GM19397 (cell line): ENCODE data around the gene SEPTIN1.
"Not testable (repeated sequence)": the region's sequence is repeated elsewhere in the genome, so short reads cannot be mapped to it uniquely, and the experiment has no call there.

Experiments
- ATAC-seq: cut with Tn5 transposase; IDR thresholded peaks from one replicate; pipeline ENCODE4 v1.9.1; 2021; ENCODE audit warnings: mild to moderate bottlenecking, moderate library complexity; ENCODE audit not compliant: unreplicated experiment

The SEPTIN1 gene

GRCh38 chr16:30401768-30402425, 19.5 kb upstream of the SEPTIN1 start:
- no peak for ATAC-seq

DNA sequence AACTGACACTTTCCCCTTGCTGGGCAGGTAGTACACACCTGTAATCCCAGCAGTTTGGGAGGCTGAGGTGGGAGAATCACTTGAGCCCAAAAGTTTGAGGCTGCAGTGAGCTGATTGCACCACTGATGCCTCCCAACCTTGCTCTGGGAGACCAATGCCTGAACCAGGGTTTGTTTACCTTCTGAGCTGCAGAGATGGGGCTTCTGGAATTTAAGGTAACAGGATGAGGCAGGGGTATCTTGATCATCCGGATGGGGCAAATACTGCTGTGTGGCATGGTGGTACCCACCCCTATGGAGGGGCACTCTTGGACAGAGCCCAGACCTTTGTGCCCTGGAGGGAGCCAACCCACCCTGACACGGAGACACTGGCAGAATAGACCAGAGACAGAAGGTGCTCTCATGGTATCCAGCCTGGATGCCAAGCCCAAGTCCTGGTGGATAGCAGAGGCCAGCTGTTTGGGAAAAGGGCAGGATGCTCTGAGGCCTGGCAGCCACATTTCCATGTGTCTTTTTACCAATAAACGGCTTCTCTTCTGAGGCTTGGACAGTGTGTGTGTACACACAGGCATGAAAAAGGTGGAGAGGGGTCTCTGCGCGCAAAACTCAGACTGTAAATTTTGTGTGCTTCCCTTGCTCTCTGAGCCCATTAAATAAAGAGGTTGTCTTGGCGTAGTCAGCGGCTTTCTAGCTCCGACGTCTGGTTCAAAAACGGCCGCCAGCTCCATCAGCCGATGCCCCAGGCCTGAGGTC, 17.2 kb upstream of the SEPTIN1 start:
- ATAC-seq, result no peak

DNA sequence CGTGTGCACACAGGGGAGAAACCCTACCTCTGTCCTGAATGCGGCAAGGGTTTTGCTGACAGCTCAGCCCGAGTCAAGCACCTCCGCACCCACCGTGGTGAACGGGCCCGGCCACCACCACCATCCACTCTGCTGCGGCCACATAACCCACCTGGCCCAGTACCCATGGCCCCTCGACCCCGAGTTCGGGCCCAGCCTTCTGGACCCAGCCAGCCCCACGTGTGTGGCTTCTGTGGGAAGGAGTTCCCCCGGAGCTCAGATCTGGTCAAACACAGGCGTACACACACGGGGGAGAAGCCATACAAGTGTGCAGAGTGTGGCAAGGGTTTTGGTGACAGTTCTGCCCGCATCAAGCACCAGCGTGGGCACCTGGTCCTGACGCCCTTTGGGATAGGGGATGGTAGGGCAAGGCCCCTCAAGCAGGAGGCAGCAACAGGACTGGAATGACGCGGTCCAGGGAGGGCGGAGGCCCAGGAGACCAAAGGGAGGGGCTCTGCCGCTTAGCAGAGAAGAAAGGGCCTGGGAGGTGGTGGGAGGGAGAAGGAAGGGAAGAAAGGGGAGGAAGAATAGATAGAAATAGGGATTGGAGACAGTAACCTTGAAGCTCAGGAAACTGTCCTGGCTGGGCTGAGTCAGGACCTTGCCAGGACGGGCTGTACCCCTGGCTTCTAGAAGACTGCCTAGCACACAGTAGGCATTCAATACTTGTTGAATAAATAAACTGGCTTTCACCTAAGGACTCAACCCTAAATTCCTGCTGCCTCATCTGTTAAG, 16.5 kb upstream of the SEPTIN1 start:
- ATAC-seq, result no peak

DNA sequence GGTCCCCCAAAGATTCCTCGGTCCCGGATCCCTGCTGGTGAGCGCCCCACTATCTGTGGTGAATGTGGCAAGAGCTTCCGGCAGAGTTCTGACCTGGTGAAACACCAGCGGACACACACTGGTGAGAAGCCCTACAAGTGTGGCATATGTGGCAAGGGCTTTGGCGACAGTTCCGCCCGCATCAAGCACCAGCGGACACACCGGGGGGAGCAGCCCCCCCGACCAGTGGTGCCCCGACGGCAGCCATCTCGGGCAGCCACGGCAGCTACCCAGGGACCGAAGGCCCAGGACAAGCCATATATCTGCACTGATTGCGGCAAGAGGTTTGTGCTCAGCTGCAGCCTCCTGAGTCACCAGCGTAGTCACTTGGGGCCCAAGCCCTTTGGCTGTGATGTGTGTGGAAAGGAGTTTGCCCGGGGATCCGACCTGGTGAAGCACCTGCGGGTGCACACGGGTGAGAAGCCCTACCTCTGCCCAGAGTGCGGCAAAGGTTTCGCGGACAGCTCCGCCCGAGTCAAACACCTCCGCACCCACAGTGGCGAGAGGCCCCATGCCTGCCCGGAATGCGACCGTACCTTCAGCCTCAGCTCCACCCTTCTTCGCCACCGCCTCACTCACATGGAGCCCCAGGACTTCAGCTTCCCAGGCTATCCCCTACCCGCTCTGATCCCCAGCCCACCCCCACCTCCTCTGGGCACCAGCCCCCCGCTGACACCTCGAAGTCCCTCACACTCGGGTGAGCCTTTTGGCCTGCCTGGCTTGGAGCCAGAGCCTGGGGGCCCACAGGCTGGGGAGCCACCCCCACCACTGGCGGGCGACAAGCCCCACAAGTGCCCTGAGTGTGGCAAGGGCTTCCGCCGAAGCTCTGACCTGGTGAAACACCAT, 15.7 kb upstream of the SEPTIN1 start:
- no peak for ATAC-seq

DNA sequence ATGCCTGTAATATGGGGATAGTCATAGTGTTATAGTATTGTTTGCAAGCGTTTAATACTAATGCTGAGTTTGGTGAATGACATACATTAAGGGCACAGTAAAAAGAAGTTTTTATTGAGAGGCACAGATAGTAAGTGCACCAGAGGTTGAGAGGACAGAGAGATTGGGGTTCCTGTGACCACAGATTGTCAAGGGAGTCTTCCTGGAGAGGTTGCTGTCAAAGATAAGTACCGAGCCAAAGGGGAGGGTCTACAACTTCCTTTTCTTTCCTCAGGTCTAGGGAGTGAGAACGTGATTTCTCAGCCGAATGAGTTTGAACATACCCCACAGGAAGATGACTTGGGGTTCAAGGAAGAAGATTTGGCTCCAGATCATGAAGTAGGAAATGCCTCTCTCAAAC, 14.7 kb upstream of the SEPTIN1 start:
- ATAC-seq, result no peak

GRCh38 chr16:30396627-30397026, 14.3 kb upstream of the SEPTIN1 start:
- ATAC-seq, result not testable (repeated sequence)

GRCh38 chr16:30395992-30396585, 13.7 kb upstream of the SEPTIN1 start:
- no peak for ATAC-seq

- peak; percentile 67 for ATAC-seq
These were observed 13.0 kb upstream of the SEPTIN1 start, which contains the start of gene ZNF48 for GRCh38 chr16:30395155-30395991. ZNF48 (plus strand) TSS chr16:30395420; CDS start chr16:30395795, 375 bp downstream.

- no peak for ATAC-seq
These were observed 12.3 kb upstream of the SEPTIN1 start for GRCh38 chr16:30394592-30395154.

- no peak for ATAC-seq
These were observed 1.2 kb upstream of the SEPTIN1 start for GRCh38 chr16:30383521-30383920.

DNA sequence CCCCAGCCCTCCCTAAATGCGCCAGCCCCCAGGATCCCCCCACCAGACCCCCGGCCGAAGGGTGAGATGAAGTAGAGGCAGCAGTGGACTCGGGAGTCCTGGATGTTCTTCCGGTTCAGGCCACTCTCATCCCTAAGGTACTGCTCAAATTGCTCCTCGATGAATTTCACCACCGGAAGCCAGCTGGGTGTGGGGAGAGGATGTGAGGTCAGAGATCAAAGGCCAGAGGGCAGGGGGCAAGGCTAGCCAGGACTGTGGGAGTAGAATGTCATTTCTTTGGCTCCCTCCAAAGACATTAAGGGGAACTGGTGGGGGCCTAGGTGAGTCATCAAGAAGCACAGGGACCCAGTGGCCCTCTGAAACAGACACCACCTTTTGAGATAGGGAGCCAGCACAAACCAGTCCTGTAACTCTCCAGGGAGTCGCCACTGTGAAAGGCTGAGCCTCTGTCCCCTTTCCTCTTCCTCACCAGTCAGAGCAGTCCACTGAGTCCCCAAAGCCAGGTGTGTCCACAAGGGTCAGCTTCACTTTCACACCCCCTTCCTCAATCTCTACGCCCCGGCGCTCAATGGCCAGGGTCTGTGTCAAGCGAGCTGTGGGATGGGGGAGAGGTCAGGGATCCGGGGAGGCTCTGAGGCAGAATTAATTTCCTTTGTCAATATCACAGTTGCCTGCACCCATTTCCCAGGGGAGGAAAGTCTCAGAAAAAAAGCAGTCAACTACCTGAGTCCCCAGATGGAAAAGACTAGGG, 895 bp downstream of the SEPTIN1 start:
- ATAC-seq, result no peak

DNA sequence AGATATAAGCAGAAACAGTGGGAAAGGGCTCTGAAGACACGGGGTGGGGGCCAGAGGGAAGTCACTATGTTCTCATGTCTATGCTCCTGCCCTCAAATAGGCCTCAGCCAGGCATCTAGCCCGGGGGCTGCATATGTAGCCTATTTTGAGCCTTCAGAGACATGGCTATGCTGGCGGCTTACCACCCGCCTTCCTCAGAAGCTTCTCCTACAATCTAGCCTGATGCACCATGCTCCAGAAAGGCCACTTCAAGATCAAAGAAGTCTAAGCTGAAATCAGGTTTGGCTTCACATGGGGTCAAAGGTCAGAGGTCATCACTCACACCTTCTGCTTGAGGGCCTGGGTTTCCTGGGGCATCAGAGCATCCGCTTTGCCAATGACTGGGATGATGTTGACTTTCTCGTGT, 1.6 kb downstream of the SEPTIN1 start:
- ATAC-seq, result no peak

DNA sequence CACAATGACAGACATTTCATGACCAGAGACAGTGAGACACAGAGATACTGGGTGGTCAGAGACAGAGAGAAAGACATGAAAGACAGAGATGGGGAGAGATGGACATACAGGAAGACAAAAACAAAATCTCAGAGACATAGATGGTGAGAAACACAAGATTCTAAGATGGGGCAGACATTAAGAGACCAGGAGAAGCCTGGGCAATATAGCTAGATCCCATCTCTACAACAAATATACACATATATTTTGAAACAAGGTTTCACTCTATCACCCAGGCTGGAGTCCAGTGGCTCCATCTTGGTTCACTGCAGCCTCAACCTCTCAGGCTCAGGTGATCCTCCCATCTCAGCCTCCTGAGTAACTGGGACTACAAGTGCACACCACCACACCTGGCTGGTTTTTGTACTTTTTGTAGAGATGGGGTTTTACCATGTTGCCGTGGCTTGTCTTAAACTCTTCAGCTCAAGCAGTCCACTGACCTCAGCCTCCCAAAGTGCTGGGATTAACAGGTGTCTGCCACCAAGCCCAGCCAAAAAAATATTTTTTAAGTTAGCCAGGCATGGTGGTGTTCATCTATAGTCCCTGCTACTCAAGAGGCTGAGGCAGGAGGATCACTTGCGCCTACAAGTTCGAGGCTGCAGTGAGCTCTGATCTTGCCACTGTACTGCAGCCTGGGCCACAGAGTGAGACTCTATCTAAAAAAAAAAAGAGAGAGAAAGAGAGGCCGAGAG, 2.1 kb downstream of the SEPTIN1 start:
- ATAC-seq, result no peak

- peak; percentile 0 for ATAC-seq
These were observed 3.1 kb downstream of the SEPTIN1 start for GRCh38 chr16:30379158-30379783.

GRCh38 chr16:30378236-30379157, 3.9 kb downstream of the SEPTIN1 start:
- ATAC-seq, result peak; percentile 84

- peak; percentile 49 for ATAC-seq
These were observed 4.5 kb downstream of the SEPTIN1 start for GRCh38 chr16:30377812-30378235.
